ENCODE data around the gene HDAC5.
"Not testable (repeated sequence)": the region's sequence is repeated elsewhere in the genome, so short reads cannot be mapped to it uniquely, and the experiment has no call there.

Gene HDAC5

GRCh38 chr17:44110823-44111633 lies 12.4 kb downstream of the HDAC5 start:
- DNase-seq, result peak; percentile 58

DNA sequence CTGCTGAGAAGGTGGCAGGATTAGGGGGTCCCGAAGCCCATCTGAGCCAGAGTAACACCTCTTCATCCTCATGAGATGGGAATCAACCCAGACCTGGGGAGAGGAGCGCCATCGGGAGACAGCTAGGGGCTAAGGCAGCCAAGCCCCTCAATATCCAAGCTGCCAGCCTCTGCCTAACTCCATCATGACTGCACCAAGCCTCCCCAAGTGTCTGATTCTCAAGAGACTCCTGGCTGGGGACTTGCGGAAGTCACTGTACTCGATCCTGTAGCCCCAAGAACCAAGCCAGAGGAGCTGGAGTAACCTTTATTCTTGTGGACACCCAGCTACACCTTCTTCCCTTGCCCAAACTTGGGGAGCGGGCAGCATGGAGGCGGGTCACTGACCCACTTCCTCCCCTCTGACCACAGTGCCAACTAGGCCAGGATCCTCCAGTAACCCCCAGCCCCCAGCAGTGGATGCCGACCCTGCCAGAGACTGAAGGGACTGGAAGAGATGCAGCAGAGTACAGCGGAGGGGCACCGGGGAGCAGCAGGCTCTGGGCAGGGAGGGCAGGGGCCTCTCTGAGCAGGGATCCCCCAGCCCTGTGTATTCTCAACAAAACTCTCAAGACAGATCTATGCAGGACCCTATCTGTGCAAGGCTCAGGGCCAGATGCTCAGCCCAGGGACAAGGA lies 13.3 kb downstream of the HDAC5 start:
- no peak for DNase-seq

DNA sequence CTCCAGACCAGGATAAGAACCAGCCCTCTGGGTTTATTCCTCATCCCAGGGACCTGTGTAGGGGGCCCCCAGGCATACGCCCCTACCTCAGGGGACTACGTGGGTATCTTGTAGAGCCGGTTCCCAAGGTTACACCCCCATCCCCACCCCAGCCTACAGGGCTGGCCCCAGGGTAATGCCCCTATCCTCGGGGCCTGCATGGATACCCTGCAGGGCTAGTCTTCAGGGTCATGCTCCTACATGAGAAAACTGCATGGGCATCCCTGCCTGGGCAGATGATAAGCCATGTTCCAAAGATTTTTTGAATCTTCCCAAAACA lies 14.2 kb downstream of the HDAC5 start:
- no peak for DNase-seq

DNA sequence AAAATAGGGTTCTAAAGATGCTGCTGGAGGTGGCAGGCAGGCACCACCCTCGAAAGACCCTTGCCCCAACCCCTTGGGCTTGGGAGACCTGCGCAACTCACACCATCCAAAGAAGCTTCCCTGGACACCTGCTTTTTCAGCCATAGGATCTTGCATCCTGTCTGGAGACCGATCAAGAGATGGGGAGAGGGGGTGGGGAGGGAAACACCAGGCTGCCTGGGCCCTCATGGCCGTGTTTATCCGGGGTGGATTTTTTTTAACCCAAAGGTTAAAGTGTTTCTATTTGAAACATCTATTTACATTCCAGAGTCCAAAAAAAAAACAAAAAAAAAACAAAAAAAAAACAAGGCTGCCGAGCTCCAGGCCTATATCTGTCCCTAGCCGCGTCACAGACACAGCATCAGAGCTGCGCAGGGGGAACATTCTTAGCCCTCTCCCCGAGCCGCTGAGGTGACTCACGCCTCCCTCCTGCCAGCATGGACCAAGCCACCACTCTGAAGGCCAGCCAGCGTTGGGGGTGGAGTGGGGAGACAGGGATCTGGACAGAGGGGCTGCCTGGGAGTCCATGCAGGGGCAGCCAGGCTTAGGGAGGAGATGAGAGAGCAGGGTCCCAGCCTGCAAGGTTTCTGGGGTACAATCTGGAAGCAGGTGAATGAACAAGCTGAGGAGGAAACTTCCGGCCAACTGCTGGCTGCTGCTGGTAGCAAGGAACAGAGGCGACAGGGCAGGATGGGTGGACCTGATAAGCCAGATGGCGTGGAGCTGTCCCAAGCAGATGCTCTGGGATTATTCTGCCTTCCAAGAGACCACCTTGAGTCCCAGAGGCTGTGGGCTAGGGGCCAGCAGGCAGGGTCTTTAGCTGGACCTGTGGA lies 14.8 kb downstream of the HDAC5 start:
- DNase-seq, result no peak

DNA sequence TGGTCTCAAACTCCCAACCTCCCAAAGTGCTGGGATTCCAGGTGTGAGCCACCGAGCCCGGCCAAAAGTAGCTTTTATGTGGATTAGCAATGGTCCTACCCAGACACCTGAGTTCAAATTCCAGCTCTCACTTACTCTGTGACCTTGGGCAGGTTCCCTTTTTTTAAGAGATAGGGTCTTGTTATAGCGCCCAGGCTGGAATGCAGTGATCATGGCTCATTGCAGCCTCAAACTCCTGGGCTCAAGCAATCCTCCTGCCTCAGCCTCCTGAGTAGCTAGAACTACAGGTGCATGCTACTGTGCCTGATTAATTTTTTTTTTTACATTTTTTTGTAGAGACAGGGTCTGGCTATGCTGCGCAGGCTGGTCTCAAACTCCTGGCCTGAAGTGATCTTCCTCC lies 16.6 kb downstream of the HDAC5 start:
- DNase-seq, result no peak

DNA sequence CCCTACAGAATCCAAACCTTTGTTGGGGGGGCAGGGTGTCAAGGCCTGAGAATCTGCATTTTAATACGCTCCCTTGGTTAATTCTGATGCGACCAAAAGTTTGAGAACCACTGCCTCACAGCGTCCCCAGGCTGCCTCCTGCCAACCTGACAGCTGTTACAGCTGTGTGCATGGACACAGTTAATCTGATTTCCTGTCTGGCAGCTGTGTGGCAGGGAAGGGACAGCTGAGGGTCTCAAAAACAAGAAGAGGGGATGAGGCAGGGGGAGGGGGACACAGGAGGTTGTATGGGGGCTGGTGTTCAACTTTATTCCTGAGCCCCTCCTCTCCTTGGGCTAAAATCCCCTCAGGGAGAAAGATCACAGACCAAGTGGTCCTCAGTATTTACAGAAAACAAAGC lies 17.5 kb downstream of the HDAC5 start:
- DNase-seq, result no peak

DNA sequence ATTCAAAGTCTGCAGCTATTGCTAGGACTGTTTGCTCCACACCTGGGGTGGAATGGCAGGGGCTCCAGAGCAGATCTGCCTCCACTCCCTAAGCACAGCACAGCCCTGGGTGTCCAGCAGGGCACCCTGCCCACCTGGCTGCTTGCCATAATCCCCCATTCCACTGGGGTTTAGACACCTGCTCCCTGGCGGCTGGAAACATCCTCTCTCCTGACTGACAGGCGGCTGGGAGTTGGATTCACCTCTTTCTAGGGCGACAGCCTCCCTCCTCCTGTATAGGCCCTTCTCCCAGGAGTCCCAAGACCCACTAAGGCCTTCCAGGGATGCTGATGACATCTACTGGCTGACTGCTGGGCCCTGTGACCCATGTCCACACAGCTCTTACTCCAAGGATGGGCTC lies 18.0 kb downstream of the HDAC5 start:
- no peak for DNase-seq

DNA sequence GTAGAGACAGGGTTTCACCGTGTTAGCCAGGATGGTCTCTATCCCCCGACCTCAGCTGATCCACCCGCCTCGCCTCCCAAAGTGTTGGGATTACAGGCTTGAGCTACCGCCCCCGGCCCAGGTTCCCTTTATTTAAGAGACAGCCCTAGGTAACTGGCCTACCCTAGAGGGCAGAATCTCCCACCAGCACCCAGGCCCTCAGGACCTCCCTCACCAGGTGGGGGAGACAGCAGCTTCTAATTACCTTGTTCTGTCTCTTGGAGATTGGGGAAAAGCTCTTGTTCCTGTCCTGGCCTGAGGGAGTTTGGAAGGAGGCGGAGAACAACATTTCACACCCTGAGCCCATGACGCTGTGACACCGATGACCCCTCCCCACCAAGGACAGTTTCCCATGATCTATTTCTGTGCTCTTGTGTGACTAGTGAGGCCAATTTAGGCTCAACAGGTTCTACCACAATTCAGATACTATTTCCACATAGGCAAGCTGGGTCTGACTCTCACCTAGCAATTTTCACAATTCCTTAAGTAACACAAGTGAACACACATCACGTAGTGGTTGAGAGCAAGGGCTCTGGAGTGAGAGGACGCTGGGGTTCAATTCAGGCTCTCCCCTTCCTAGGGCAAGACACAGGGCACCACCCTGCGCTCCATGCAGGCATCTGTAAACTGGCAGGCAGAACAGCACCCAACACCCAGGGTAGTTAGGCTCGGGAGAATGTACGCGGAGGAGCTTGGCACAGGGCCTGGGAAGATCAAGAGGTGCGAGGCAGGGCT lies 20.4 kb downstream of the HDAC5 start:
- no peak for DNase-seq

GRCh38 chr17:44101858-44102257 lies 21.6 kb downstream of the HDAC5 start:
- not testable (repeated sequence) for DNase-seq

GRCh38 chr17:44097110-44097958 lies 26.1 kb downstream of the HDAC5 start:
- DNase-seq, result no peak

- DNase-seq, result no peak
Measured at GRCh38 chr17:44095647-44096496, 27.6 kb downstream of the HDAC5 start.

GRCh38 chr17:44095388-44095646 lies 28.1 kb downstream of the HDAC5 start:
- DNase-seq, result no peak

DNA sequence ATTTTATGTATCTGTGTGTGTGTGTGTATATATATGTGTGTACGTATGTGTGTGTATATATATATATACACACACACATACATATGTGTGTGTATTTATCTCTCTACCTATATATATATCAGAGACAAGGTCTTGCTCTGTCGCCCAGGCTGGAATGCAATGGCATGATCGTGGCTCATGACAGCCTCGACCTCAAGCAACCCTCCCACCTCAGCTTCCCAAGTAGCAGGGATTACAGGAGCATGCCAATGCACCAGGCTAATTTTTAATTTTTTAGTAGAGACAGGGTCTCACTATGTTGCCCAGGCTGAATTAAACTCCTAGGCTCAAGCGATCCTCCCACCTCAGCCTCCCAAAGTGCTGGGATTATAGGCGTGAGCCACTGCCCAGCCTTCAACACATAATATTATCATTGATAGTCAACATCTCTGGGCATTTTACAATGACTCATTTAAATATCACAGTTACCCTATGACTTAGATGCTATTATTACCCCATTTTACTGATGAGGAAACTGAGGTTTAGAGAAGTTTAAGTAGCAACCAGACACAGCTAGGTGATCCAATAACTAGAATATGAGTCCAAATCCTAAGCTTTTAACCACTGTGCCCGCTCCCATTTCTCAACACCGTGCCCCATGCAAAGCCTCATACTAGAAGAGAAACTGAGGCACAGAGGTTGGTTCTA lies 28.6 kb downstream of the HDAC5 start:
- no peak for DNase-seq

DNA sequence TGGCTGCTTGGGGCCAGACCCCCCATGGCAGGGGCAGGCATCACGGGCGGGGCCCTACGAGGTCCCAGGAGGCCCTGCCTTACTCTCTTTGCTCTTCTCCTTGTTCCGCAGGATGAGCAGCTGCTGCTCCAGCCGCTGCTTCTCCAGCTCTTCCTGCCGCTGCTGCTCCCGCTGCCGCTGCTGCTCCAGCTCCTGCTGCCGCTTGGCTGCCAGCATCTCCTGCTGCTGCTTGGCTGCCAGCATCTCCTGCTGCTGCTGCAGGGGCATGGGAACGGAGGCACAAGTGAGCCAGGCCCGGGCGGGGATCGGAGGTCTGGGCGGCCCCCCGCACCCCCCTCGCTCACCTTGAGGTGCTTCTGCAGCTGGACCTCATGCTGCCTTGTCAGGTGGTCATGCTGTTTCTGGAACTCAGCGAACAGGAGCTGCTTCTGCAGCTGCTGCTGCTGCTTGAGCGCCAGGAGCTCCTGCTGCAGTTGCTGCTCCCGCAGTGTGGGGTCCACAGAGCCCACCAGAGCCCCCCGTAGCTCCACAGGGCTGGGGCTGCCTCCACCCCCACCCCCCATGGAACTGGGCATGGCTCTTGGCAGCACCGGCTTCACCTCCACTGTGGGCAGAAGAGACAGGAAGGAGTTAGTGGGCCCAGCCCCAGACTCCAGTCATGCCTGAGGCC lies 30.1 kb downstream of the HDAC5 start:
- DNase-seq, result no peak

DNA sequence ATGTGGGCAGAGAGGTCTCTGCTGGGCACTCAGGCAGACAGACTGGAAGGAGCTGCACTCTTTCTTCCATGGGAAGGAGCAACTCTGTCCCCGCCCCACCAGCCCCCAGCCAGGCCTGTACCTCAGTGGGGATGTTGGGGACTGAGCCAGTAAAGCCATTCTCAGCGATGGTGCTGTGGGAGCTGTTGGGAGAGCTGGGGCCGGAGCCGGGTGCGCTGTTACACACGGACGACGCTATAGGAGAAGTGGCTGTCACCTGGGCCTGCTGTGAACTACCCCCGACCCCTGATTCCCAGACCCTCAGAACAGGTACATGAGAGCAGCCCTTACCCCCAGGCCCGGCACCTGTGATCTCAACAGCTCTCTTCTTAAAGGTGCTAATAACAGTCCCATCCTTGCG lies 31.4 kb downstream of the HDAC5 start:
- DNase-seq, result no peak

DNA sequence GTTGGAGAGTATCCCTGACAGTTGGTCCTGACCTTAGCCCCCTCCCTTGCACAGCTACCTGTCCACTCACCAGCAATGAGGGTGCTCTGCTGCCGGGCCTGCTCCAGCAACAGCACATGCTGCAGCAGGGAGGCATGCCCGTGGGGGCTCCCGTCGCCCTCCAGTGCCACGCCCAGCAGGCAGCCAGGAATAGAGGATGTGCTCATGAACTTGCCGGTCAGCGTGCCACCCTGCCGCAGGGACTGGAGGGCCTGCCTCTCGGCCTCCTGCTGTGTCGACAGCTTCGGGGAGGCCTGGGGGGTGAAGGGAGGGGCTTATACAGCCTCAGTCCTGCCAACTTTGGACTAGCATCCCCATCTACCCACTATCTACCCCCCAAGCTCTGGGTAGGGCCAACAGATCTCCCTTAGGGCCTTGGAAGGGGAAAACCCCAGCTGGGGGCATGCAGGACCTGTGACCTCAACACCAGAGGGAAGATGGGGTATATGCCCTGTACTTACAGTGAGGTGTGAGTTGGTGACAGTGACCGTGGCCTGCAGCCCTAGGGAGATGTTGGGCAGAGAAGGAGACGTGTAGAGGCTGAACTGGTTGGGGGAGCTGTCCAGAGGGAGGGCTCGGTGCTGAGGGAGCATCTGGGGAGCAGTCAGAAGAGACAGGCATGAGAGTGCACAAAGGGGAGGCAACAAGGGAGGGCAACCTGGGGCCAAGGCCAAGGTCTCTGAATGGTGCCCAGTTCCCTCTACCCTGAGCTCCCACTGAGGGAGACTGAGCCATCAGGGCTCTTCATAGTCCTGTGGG lies 32.0 kb downstream of the HDAC5 start:
- DNase-seq, result no peak

DNA sequence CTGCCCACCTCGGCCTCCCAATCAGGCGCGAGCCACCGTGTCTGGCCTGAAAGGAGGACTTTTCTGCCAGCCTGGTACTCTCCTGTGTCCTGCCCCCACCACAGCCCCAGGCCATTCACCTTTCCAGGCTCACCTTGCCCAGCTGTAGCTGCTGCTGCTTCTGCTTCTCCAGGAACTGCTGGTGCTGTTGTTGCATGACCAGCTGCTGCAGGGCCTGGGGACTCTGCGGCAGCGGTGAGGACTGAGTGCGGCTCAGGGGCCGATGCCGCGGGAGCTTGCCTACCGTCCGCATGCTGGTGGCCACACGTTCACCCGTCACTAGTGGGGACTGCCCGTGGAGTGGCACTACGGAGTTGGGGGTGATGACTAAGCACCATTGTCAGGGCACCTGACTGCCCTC lies 35.2 kb downstream of the HDAC5 start:
- no peak for DNase-seq

GRCh38 chr17:44087319-44087718 lies 36.1 kb downstream of the HDAC5 start:
- DNase-seq, result no peak

Measured in activated CD4-positive, alpha-beta T cell treated with anti-CD3 and anti-CD28 coated beads, Interleukin-10, Interleukin-2, amounts not matched to agents 100 ng/mL and 50 ng/mL, durations not matched to agents 16 hours and 8 hours (primary cell).